Measurements from ENCODE around the gene MICU1.

- TF ChIP-seq POLR2A (IDR thresholded peaks at IDR 0.05; ENCODE audit: low read depth, low read length) (no peak), TAF1 (IDR thresholded peaks at IDR 0.05; ENCODE audit: borderline replicate concordance, low read depth, low read length) (no peak), POLR2AphosphoS5 (IDR thresholded peaks at IDR 0.05; ENCODE audit: low read depth, low read length) (no peak)
Observed at GRCh38 chr10:72630144-72630543, 4.3 kb upstream of the MICU1 start.
